Stimulated activated naive CD8-positive, alpha-beta T cell treated with anti-CD3 and anti-CD28 coated beads, Interleukin-15, Interleukin-2, amounts not matched to agents 100 ng/mL and 50 ng/mL, for 24 hours (primary cell): ENCODE results near the gene KDM3B.
"Not testable (repeated sequence)": the region's sequence is repeated elsewhere in the genome, so short reads cannot be mapped to it uniquely, and the experiment has no call there.

Experiments
- H3K27ac Mint-ChIP-seq: one replicate; pipeline ENCODE4 v1.8.0; 2021; ENCODE audit warnings: mild to moderate bottlenecking, mixed read lengths
- H3K27me3 Mint-ChIP-seq: one replicate; pipeline ENCODE4 v1.8.0; 2021; ENCODE audit warnings: mixed read lengths
- H3K36me3 Mint-ChIP-seq: one replicate; pipeline ENCODE4 v1.8.0; 2021; ENCODE audit warnings: low read depth, mixed read lengths
- H3K4me1 Mint-ChIP-seq: one replicate; pipeline ENCODE4 v1.8.0; 2021; ENCODE audit warnings: low read depth, mixed read lengths
- H3K4me3 Mint-ChIP-seq: one replicate; pipeline ENCODE4 v1.8.0; 2021; ENCODE audit warnings: mild to moderate bottlenecking, mixed read lengths
- H3K9me3 Mint-ChIP-seq: one replicate; pipeline ENCODE4 v1.8.0; 2021; ENCODE audit warnings: mixed read lengths

Gene KDM3B

GRCh38 chr5:138366632-138367382 is 14.3 kb downstream of the KDM3B start:
- Mint-ChIP-seq H3K27me3 (no peaks in the 10 kb centered on the region), H3K9me3 (no peaks in the 10 kb centered on the region), H3K4me3 (no peak overlapping the region), H3K27ac (no peak overlapping the region), H3K4me1 (peaks cover 37% of the 10 kb centered on the region), H3K36me3 (no peaks in the 10 kb centered on the region)

GRCh38 chr5:138369261-138369660 is 16.8 kb downstream of the KDM3B start:
- H3K36me3 Mint-ChIP-seq = peaks cover 5% of the 10 kb centered on the region
- H3K4me1 Mint-ChIP-seq = peaks cover 44% of the 10 kb centered on the region
- H3K27ac Mint-ChIP-seq = peak overlapping the region; percentile 2
- no peaks in the 10 kb centered on the region for H3K9me3 Mint-ChIP-seq
- no peaks in the 10 kb centered on the region for H3K27me3 Mint-ChIP-seq
- H3K4me3 Mint-ChIP-seq = no peak overlapping the region

- no peak overlapping the region for H3K4me3 Mint-ChIP-seq
- H3K27me3 Mint-ChIP-seq = no peaks in the 10 kb centered on the region
- H3K36me3 Mint-ChIP-seq = peaks cover 10% of the 10 kb centered on the region
- peaks cover 44% of the 10 kb centered on the region for H3K4me1 Mint-ChIP-seq
- H3K27ac Mint-ChIP-seq = peak overlapping the region; percentile 2
- no peaks in the 10 kb centered on the region for H3K9me3 Mint-ChIP-seq
These were observed 17.2 kb downstream of the KDM3B start for GRCh38 chr5:138369706-138370105.

- H3K27ac Mint-ChIP-seq = no peak overlapping the region
- H3K36me3 Mint-ChIP-seq = peaks cover 14% of the 10 kb centered on the region
- no peaks in the 10 kb centered on the region for H3K27me3 Mint-ChIP-seq
- H3K9me3 Mint-ChIP-seq = no peaks in the 10 kb centered on the region
- H3K4me3 Mint-ChIP-seq = no peak overlapping the region
- H3K4me1 Mint-ChIP-seq = peaks cover 44% of the 10 kb centered on the region
These were observed 18.1 kb downstream of the KDM3B start for GRCh38 chr5:138370537-138370936.

GRCh38 chr5:138371454-138371853 is 19.0 kb downstream of the KDM3B start:
- no peak overlapping the region for H3K4me3 Mint-ChIP-seq
- no peaks in the 10 kb centered on the region for H3K9me3 Mint-ChIP-seq
- H3K27ac Mint-ChIP-seq = no peak overlapping the region
- H3K27me3 Mint-ChIP-seq = no peaks in the 10 kb centered on the region
- peaks cover 18% of the 10 kb centered on the region for H3K36me3 Mint-ChIP-seq
- peaks cover 37% of the 10 kb centered on the region for H3K4me1 Mint-ChIP-seq

- H3K4me1 Mint-ChIP-seq = peaks cover 29% of the 10 kb centered on the region
- H3K36me3 Mint-ChIP-seq = peaks cover 25% of the 10 kb centered on the region
- H3K27ac Mint-ChIP-seq = no peak overlapping the region
- H3K4me3 Mint-ChIP-seq = no peak overlapping the region
- H3K9me3 Mint-ChIP-seq = no peaks in the 10 kb centered on the region
- no peaks in the 10 kb centered on the region for H3K27me3 Mint-ChIP-seq
These were observed 19.7 kb downstream of the KDM3B start for GRCh38 chr5:138372225-138372624.

- Mint-ChIP-seq H3K27me3 (no peaks in the 10 kb centered on the region), H3K4me3 (no peak overlapping the region), H3K36me3 (peaks cover 29% of the 10 kb centered on the region), H3K9me3 (no peaks in the 10 kb centered on the region), H3K4me1 (peaks cover 29% of the 10 kb centered on the region), H3K27ac (no peak overlapping the region)
These were observed 20.2 kb downstream of the KDM3B start for GRCh38 chr5:138372653-138373052.

- Mint-ChIP-seq H3K9me3 (no peaks in the 10 kb centered on the region), H3K27ac (no peak overlapping the region), H3K27me3 (no peaks in the 10 kb centered on the region), H3K4me1 (no peaks in the 10 kb centered on the region), H3K36me3 (peaks cover 48% of the 10 kb centered on the region), H3K4me3 (no peak overlapping the region)
These were observed 29.9 kb downstream of the KDM3B start for GRCh38 chr5:138382347-138382746.

GRCh38 chr5:138385660-138386059 is 33.2 kb downstream of the KDM3B start:
- no peaks in the 10 kb centered on the region for H3K4me1 Mint-ChIP-seq
- no peaks in the 10 kb centered on the region for H3K27me3 Mint-ChIP-seq
- H3K4me3 Mint-ChIP-seq = no peak overlapping the region
- H3K27ac Mint-ChIP-seq = no peak overlapping the region
- H3K9me3 Mint-ChIP-seq = no peaks in the 10 kb centered on the region
- H3K36me3 Mint-ChIP-seq = peaks cover 49% of the 10 kb centered on the region

- Mint-ChIP-seq H3K4me3 (no peak overlapping the region), H3K27ac (no peak overlapping the region), H3K27me3 (no peaks in the 10 kb centered on the region), H3K4me1 (no peaks in the 10 kb centered on the region), H3K9me3 (no peaks in the 10 kb centered on the region), H3K36me3 (peaks cover 51% of the 10 kb centered on the region)
These were observed 33.8 kb downstream of the KDM3B start for GRCh38 chr5:138386290-138386689.

- no peaks in the 10 kb centered on the region for H3K4me1 Mint-ChIP-seq
- no peaks in the 10 kb centered on the region for H3K9me3 Mint-ChIP-seq
- H3K4me3 Mint-ChIP-seq = no peak overlapping the region
- H3K27me3 Mint-ChIP-seq = no peaks in the 10 kb centered on the region
- peaks cover 48% of the 10 kb centered on the region for H3K36me3 Mint-ChIP-seq
- H3K27ac Mint-ChIP-seq = no peak overlapping the region
These were observed 36.8 kb downstream of the KDM3B start for GRCh38 chr5:138389332-138389731.

- H3K9me3 Mint-ChIP-seq, H3K4me1 Mint-ChIP-seq, H3K4me3 Mint-ChIP-seq, H3K27me3 Mint-ChIP-seq, H3K27ac Mint-ChIP-seq: not testable (repeated sequence)
- peaks cover 54% of the 10 kb centered on the region for H3K36me3 Mint-ChIP-seq
These were observed 37.4 kb downstream of the KDM3B start for GRCh38 chr5:138389911-138390310.

- peaks cover 49% of the 10 kb centered on the region for H3K36me3 Mint-ChIP-seq
- H3K27me3 Mint-ChIP-seq = no peaks in the 10 kb centered on the region
- no peaks in the 10 kb centered on the region for H3K9me3 Mint-ChIP-seq
- H3K4me3 Mint-ChIP-seq = no peak overlapping the region
- no peaks in the 10 kb centered on the region for H3K4me1 Mint-ChIP-seq
- H3K27ac Mint-ChIP-seq = no peak overlapping the region
These were observed 39.4 kb downstream of the KDM3B start for GRCh38 chr5:138391859-138392386.

GRCh38 chr5:138402640-138403039 is 50.2 kb downstream of the KDM3B start:
- H3K36me3 Mint-ChIP-seq = peaks cover 61% of the 10 kb centered on the region
- no peaks in the 10 kb centered on the region for H3K27me3 Mint-ChIP-seq
- H3K9me3 Mint-ChIP-seq = no peaks in the 10 kb centered on the region
- no peak overlapping the region for H3K4me3 Mint-ChIP-seq
- peak overlapping the region; percentile 18 for H3K27ac Mint-ChIP-seq
- H3K4me1 Mint-ChIP-seq = peaks cover 9% of the 10 kb centered on the region

GRCh38 chr5:138408023-138408422 is 55.5 kb downstream of the KDM3B start:
- H3K4me3 Mint-ChIP-seq = no peak overlapping the region
- no peaks in the 10 kb centered on the region for H3K27me3 Mint-ChIP-seq
- peaks cover 55% of the 10 kb centered on the region for H3K36me3 Mint-ChIP-seq
- H3K9me3 Mint-ChIP-seq = no peaks in the 10 kb centered on the region
- peaks cover 5% of the 10 kb centered on the region for H3K4me1 Mint-ChIP-seq
- no peak overlapping the region for H3K27ac Mint-ChIP-seq
